Neutrophil (primary cell): ENCODE results near the gene NDUFA8.

Experiments used
- H3K27ac ChIP-seq: fragments of 200-600 bp; sonication (generic); 2 replicates; pipeline ENCODE4 v1.5.1; 2016; ENCODE audit warnings: mild to moderate bottlenecking, moderate library complexity
- H3K27me3 ChIP-seq: fragments of 200-600 bp; sonication (generic); 2 replicates; pipeline ENCODE4 v1.6.0; 2016; ENCODE audit warnings: mild to moderate bottlenecking
- H3K36me3 ChIP-seq: fragments of 200-600 bp; sonication (generic); 2 replicates; pipeline ENCODE4 v1.5.1; 2017
- H3K4me1 ChIP-seq, 2 experiments: fragments of 200-600 bp in 1 of 2; sonication (generic) in 1 of 2; 1 replicate in 1 of 2; 2 replicates in 1 of 2; pipeline versions ENCODE4 v1.5.1 to v1.6.1; 2013 to 2016; ENCODE audit warnings: low read depth in 1 of 2, low read length in 1 of 2, mild to moderate bottlenecking in 1 of 2, moderate library complexity in 1 of 2; ENCODE audit not compliant: control insufficient read depth in 1 of 2, insufficient read depth in 1 of 2
- H3K4me3 ChIP-seq, 2 experiments: fragments of 200-600 bp in 1 of 2; sonication (generic) in 1 of 2; 1 replicate in 1 of 2; 2 replicates in 1 of 2; pipeline ENCODE4 v1.5.1; 2013 to 2016; ENCODE audit warnings: low read depth in 1 of 2, low read length in 1 of 2, mild to moderate bottlenecking in 1 of 2, moderate library complexity in 1 of 2
- H3K9me3 ChIP-seq: fragments of 200-600 bp; sonication (generic); 2 replicates; pipeline ENCODE4 v1.5.1; 2016
- CTCF ChIP-seq: fragments of 200-600 bp; sonication (generic); IDR thresholded peaks from 2 replicates; pipeline ENCODE4 v1.5.1; 2016; ENCODE audit warnings: antibody characterized with exemption

NDUFA8 gene

DNA sequence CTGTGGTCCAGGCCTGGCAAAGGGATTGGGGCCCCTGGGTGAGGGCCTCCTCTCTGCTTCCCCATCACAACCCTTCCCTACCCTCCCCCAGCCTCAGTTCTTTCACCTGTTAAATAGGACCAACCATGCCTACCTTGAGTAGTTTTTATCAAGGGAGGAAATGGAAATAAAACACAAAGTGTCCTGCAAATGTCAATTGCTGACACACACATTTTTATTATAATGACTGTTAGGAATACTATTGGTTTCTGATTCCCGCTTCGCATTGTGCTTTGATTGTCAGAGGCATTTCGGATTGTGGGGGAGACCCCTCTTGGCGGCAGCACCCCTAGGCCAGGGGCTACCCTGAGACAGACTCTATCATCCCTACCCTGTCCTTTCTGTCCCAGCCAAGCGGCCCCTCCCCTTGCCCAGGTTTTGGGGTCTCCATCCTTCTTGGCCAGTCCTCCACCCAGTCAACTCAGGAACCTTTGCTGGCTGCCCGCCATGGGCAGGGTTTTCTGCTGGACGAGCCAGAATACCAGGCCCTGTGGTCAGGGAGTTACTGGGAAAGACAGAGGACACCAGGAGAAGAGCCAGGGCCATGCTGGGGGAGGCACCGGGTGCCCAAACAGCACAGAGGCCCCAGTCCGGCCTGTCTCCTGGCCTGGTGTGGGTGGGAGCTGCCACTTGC, 48.0 kb downstream of the NDUFA8 start:
- TF ChIP-seq CTCF = no peak
- no peaks in the 10 kb centered on the region for H3K9me3 ChIP-seq
- H3K27ac ChIP-seq = no peak overlapping the region
- no peaks in the 10 kb centered on the region for H3K4me1 ChIP-seq
- H3K36me3 ChIP-seq = no peaks in the 10 kb centered on the region
- H3K4me3 ChIP-seq = no peak overlapping the region
- no peaks in the 10 kb centered on the region for H3K27me3 ChIP-seq

- Histone ChIP-seq H3K4me1 (no peaks in the 10 kb centered on the region), H3K4me3 (no peak overlapping the region), H3K27ac (no peak overlapping the region), H3K9me3 (no peaks in the 10 kb centered on the region), H3K36me3 (no peaks in the 10 kb centered on the region), H3K27me3 (no peaks in the 10 kb centered on the region)
- TF ChIP-seq CTCF = no peak
Measured at GRCh38 chr9:122110100-122110833, 49.3 kb downstream of the NDUFA8 start.

GRCh38 chr9:122109035-122109813, 50.4 kb downstream of the NDUFA8 start:
- Histone ChIP-seq H3K27ac (no peak overlapping the region), H3K4me3 (no peak overlapping the region), H3K36me3 (no peaks in the 10 kb centered on the region), H3K4me1 (no peaks in the 10 kb centered on the region), H3K27me3 (no peaks in the 10 kb centered on the region), H3K9me3 (no peaks in the 10 kb centered on the region)
- no peak for TF ChIP-seq CTCF

DNA sequence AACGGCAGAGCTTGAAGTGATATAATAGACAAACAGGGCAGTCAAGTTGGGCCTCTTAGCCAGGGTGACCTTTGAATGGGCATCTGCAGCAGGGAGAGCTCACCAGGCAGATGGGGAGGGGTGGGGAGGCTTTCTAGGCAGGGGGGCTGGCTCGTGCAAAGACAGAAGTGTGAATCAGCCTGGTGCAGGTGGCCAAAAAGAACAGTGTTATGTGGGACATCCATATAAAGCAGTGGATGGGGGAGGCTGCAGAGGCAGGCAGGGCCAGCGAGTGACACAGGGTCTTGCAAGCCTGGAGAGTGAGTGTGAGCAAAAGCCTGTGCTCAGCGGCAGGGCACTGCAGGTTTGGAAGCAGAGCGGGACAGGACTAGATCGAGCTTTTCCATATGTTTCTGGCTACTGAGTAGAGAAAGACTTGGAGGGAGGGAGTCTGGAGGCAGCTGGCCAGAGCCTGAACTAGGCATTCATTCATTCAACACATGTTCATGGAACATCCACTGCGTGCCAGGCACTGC, 52.2 kb downstream of the NDUFA8 start:
- Histone ChIP-seq H3K27ac (no peak overlapping the region), H3K9me3 (no peaks in the 10 kb centered on the region), H3K36me3 (no peaks in the 10 kb centered on the region), H3K4me3 (no peak overlapping the region), H3K27me3 (no peaks in the 10 kb centered on the region), H3K4me1 (no peaks in the 10 kb centered on the region)
- no peak for TF ChIP-seq CTCF

- Histone ChIP-seq H3K4me1 (no peaks in the 10 kb centered on the region), H3K36me3 (no peaks in the 10 kb centered on the region), H3K27ac (no peak overlapping the region), H3K27me3 (no peaks in the 10 kb centered on the region), H3K9me3 (no peaks in the 10 kb centered on the region), H3K4me3 (no peak overlapping the region)
- TF ChIP-seq CTCF = no peak
Measured at GRCh38 chr9:122106576-122106975, 53.0 kb downstream of the NDUFA8 start.
